IMR-90 (cell line): ENCODE measurements around the gene GNE. TPM values are rescaled to one million over a fixed set of nuclear protein-coding genes. Genes with fewer than 3 reads are reported as not detected.

Experiments used
- ATAC-seq: fragments of 200-7000 bp; cut with Tn5 transposase; 2 replicates; pipeline ENCODE4 v1.9.1; 2020; ENCODE audit warnings: low read depth, mild to moderate bottlenecking, moderate library complexity
- BruUV-seq: library from RNA; stranded (reverse); fragments of 400-500 nt; replicated peaks from 2 replicates; lab custom pipeline; 2021; lab: Mats Ljungman, UMichigan
- CTCF ChIA-PET: fragments of 300-600 bp; formaldehyde crosslinking; extraction: SDS; loops from one replicate; lab custom pipeline; 2021; ENCODE audit warnings: antibody characterized with exemption; lab: Yijun Ruan, JAX
- POLR2A ChIA-PET: fragments of 300-600 bp; sonication (Branson Sonifier 250); formaldehyde crosslinking; loops from one replicate; lab custom pipeline; 2022; ENCODE audit warnings: antibody characterized with exemption; ENCODE audit not compliant: unreplicated experiment; lab: Charles Lee
- DNase-seq: peaks from one replicate; pipeline ENCODE4 v3.0.0; 2013
- H2AFZ ChIP-seq: replicated peaks from 2 replicates; pipeline ENCODE3; 2013; ENCODE audit warnings: low read length, mild to moderate bottlenecking; ENCODE audit not compliant: poor library complexity
- H2AK5ac ChIP-seq: 2 replicates; pipeline ENCODE4 v1.6.1; 2013; ENCODE audit warnings: low read depth, low read length, inconsistent platforms
- H2AK9ac ChIP-seq: replicated peaks from 2 replicates; pipeline ENCODE3; 2013; ENCODE audit warnings: mild to moderate bottlenecking, low read depth, low read length, moderate library complexity; ENCODE audit not compliant: poor library complexity
- H2BK120ac ChIP-seq: 2 replicates; pipeline ENCODE4 v1.6.1; 2013; ENCODE audit warnings: low read depth, low read length, inconsistent platforms
- H2BK15ac ChIP-seq: 3 replicates; pipeline ENCODE4 v1.6.1; 2013; ENCODE audit warnings: low read depth, low read length, inconsistent platforms
- H2BK20ac ChIP-seq: 2 replicates; pipeline ENCODE4 v1.6.1; 2013; ENCODE audit warnings: low read depth, mild to moderate bottlenecking, inconsistent platforms, low read length, moderate library complexity
- H2BK5ac ChIP-seq: 2 replicates; pipeline ENCODE4 v1.6.1; 2013; ENCODE audit warnings: mild to moderate bottlenecking, low read depth, low read length, inconsistent platforms; ENCODE audit not compliant: poor library complexity, severe bottlenecking
- H3K14ac ChIP-seq: replicated peaks from 2 replicates; pipeline ENCODE4 v1.6.1; 2013; ENCODE audit warnings: low read depth, low read length, inconsistent platforms
- H3K18ac ChIP-seq: 2 replicates; pipeline ENCODE4 v1.6.1; 2013; ENCODE audit warnings: low read depth, low read length, control low read depth
- H3K23ac ChIP-seq: 2 replicates; pipeline ENCODE4 v1.6.1; 2013; ENCODE audit warnings: low read depth, low read length, inconsistent platforms
- H3K27ac ChIP-seq: 2 replicates; pipeline ENCODE4 v1.5.1; 2013; ENCODE audit warnings: mild to moderate bottlenecking, control low read depth, low read length; ENCODE audit not compliant: insufficient read depth
- H3K27me3 ChIP-seq: 2 replicates; pipeline ENCODE4 v1.6.1; 2013; ENCODE audit warnings: low read length; ENCODE audit not compliant: control insufficient read depth, insufficient read depth
- H3K36me3 ChIP-seq: 2 replicates; pipeline ENCODE4 v1.6.1; 2013; ENCODE audit warnings: low read length, mixed read lengths; ENCODE audit not compliant: control insufficient read depth, insufficient read depth
- H3K4ac ChIP-seq: 2 replicates; pipeline ENCODE4 v1.6.1; 2013; ENCODE audit warnings: low read depth, low read length, inconsistent platforms
- H3K4me1 ChIP-seq: 2 replicates; pipeline ENCODE4 v1.6.1; 2013; ENCODE audit warnings: low read length, mixed read lengths; ENCODE audit not compliant: control insufficient read depth, insufficient read depth
- H3K4me2 ChIP-seq: 2 replicates; pipeline ENCODE4 v1.6.1; 2013; ENCODE audit warnings: low read depth, mild to moderate bottlenecking, control low read depth, low read length, moderate library complexity
- H3K4me3 ChIP-seq: 2 replicates; pipeline ENCODE4 v1.5.1; 2013; ENCODE audit warnings: low read depth, mild to moderate bottlenecking, control low read depth, low read length, moderate library complexity; ENCODE audit not compliant: insufficient read depth
- H3K56ac ChIP-seq: 2 replicates; pipeline ENCODE4 v1.6.1; 2013; ENCODE audit warnings: low read length, inconsistent platforms; ENCODE audit not compliant: insufficient read depth; ENCODE audit errors: extremely low read depth
- H3K79me1 ChIP-seq, 2 experiments: 2 replicates each; pipeline ENCODE4 v1.6.1; 2013; ENCODE audit warnings: low read length in 2 of 2, inconsistent platforms in 1 of 2, low read depth in 1 of 2
- H3K9ac ChIP-seq: 2 replicates; pipeline ENCODE4 v1.6.1; 2013; ENCODE audit warnings: low read depth, low read length, control low read depth
- H3K9me1 ChIP-seq: 2 replicates; pipeline ENCODE4 v1.6.1; 2013; ENCODE audit warnings: low read length, inconsistent platforms; ENCODE audit not compliant: insufficient read depth
- H3K9me3 ChIP-seq: 2 replicates; pipeline ENCODE4 v1.6.1; 2013; ENCODE audit warnings: low read length; ENCODE audit not compliant: control insufficient read depth, insufficient read depth
- H4K20me1 ChIP-seq: 2 replicates; pipeline ENCODE4 v1.6.1; 2013; ENCODE audit warnings: low read length, inconsistent platforms; ENCODE audit not compliant: insufficient read depth
- H4K5ac ChIP-seq: 2 replicates; pipeline ENCODE4 v1.6.1; 2013; ENCODE audit warnings: mild to moderate bottlenecking, low read depth, low read length, control low read depth
- H4K8ac ChIP-seq, 2 experiments: 2 replicates each; pipeline ENCODE4 v1.6.1; 2013; ENCODE audit warnings: low read depth in 2 of 2, low read length in 2 of 2, control low read depth in 1 of 2, inconsistent platforms in 1 of 2
- H4K91ac ChIP-seq: 2 replicates; pipeline ENCODE4 v1.6.1; 2013; ENCODE audit warnings: low read depth, low read length, inconsistent platforms; ENCODE audit not compliant: insufficient read depth
- BHLHE40 ChIP-seq: fragments of 150-350 bp; IDR thresholded peaks from 2 replicates; pipeline ENCODE4 v1.6.1; 2016; ENCODE audit warnings: mild to moderate bottlenecking, low read depth, low read length
- MAFK ChIP-seq: IDR thresholded peaks from 2 replicates; pipeline ENCODE4 v1.6.1; 2012; ENCODE audit warnings: low read depth, low read length, improper control_type of control experiment
- NFE2L2 ChIP-seq: fragments of 150-350 bp; IDR thresholded peaks from 2 replicates; pipeline ENCODE4 v1.6.1; 2016; ENCODE audit warnings: low read depth, mild to moderate bottlenecking, low read length
- WGBS, 2 experiments: methylation state at CpG; one replicate each; pipeline versions ENCODE4 v1.1.5 to v1.1.7; 2013; ENCODE audit warnings: missing lambda C conversion rate in 2 of 2; ENCODE audit not compliant: insufficient read length in 1 of 2; ENCODE audit errors: extremely low coverage in 2 of 2; 5-methylcytosine and 5-hydroxymethylcytosine counted together
- dilution Hi-C: fragments of 300-500 bp; cut with HindIII; formaldehyde crosslinking; loops from one replicate; pipeline ENCODE4 v1.14.3; 2018; ENCODE audit warnings: low sequenced_read_pairs; ENCODE audit not compliant: unreplicated experiment
- in situ Hi-C: fragments of 300-500 bp; cut with MboI; formaldehyde crosslinking; loops from 3 replicates; pipeline ENCODE4 v1.14.3; 2019; ENCODE audit warnings: low sequenced_read_pairs, inconsistent platforms, mixed read lengths
- intact Hi-C: fragments of 100-400 bp; cut with micrococcal nuclease; formaldehyde crosslinking; loops from 2 replicates; pipeline ENCODE4 v1.10.0; 2022
- polyA plus RNA-seq, 3 experiments: library from polyadenylated mRNA; depleted of rRNA; stranded (reverse); fragments of >200 nt; gene quantifications; 2 replicates each; pipeline ENCODE4 v1.2.3, GENCODE V29; 2012; ENCODE audit warnings: low replicate concordance in 1 of 3
- total RNA-seq: library from RNA; depleted of rRNA; stranded (reverse); fragments of >200 nt; gene quantifications from 2 replicates; pipeline ENCODE4 v1.2.3, GENCODE V29; 2012

GNE gene
- total and polyA plus RNA-seq, 2 of the 4 experiments (the other 2 are of a cell fraction), result 11.7 to 34.1 TPM

DNA sequence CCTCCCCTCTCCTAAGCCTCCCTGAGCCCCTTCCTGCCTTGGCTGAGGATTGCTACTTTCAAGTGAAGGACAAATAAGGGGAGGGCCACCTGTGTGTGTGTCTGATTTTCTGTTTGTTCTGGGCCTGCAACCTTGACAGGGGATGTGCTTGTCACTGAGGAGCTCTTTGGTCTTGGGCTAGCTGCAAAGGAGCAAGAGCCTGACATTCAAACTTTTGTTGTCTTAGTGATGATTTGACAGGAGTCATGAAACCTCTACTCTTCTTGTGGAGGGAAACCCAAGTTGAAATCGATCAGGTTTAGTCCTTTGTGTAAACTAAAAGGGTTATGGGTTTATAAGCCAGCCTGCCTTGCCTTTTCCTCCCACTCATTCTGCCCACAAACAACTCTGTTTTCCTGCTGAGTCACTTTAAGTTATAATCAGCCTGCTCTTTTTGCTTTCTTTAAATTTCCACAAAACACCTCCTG lies 50.7 kb downstream of the GNE start:
- Histone ChIP-seq H3K4me2 (peak overlapping the region; percentile 49), H2BK120ac (peak overlapping the region; percentile 38; the same call in 1 of the 2 replicates), H3K9ac (peak overlapping the region; percentile 28; the same call in 1 of the 2 replicates), H3K4ac (peak overlapping the region; percentile 75), H3K9me1 (peaks cover 40% of the 10 kb centered on the region), H3K27ac (peak overlapping the region; percentile 85), H3K36me3 (peaks cover 75% of the 10 kb centered on the region), H2AK9ac (peak overlapping the region; percentile 93), H2AK5ac (peak overlapping the region; percentile 69; the same call in 1 of the 2 replicates), H3K4me1 (peaks cover 27% of the 10 kb centered on the region), H2BK15ac (peak overlapping the region; percentile 4; the same call in 2 of the 3 replicates), H4K8ac (peak overlapping the region; percentile 3 to 22; a peak in 1 of 4 replicates), H3K56ac (peak overlapping the region; percentile 62; the same call in 1 of the 2 replicates), H3K9me3 (no peaks in the 10 kb centered on the region), H3K18ac (peak overlapping the region; percentile 54), H2BK20ac (peak overlapping the region; percentile 43), H3K4me3 (no peak overlapping the region), H2BK5ac (peak overlapping the region; percentile 96), H4K5ac (peak overlapping the region; percentile 43), H2AFZ (no peak overlapping the region), H4K20me1 (peaks cover 74% of the 10 kb centered on the region), H3K23ac (peak overlapping the region; percentile 73), H4K91ac (peak overlapping the region; percentile 64), H3K14ac (peak overlapping the region; percentile 22), H3K27me3 (no peaks in the 10 kb centered on the region), H3K79me1 (peaks cover 57 to 85% of the 10 kb centered on the region in 2 experiments)
- in situ Hi-C loops (no loop called here), intact Hi-C loops (loop anchor here (2.0 to 5.0 kb wide), 2 partner anchors 15 to 250 kb away; partner anchors contain the start of gene OR2S2), dilution Hi-C loops (no loop called here)
- POLR2A ChIA-PET, result interaction anchor here (0.6 to 1.1 kb wide), 2 partner anchors 12 to 17 kb away, joined by 3 to 7 read pairs; partner anchors contain the start of gene CLTA
- WGBS, 2 experiments, result no CpG with 5 or more reads among the region's 1 CpG
- CTCF ChIA-PET, result interaction anchor here (0.6 to 1.2 kb wide), 2 partner anchors 16 to 375 kb away, joined by 3 to 4 read pairs; no protein-coding TSS in a partner anchor
- ATAC-seq, result peak; percentile 58
- no TSS peak for BruUV-seq
- DNase-seq, result peak; percentile 63
- TF ChIP-seq MAFK, result peak; percentile 54; the same call in 1 of the 2 replicates
- TF ChIP-seq NFE2L2, result peak; percentile 92
- TF ChIP-seq BHLHE40, result no peak
